CD4-positive, alpha-beta T cell (primary cell): ENCODE results near the gene ZNF524. TPM values are rescaled to one million over a fixed set of nuclear protein-coding genes. Genes with fewer than 3 reads are reported as not detected.

Source experiments
- ATAC-seq: fragments of 200-7000 bp; cut with Tn5 transposase; one replicate; pipeline ENCODE4 v1.10.0; 2022; ENCODE audit warnings: mild to moderate bottlenecking; ENCODE audit not compliant: poor library complexity
- CTCF ChIA-PET: fragments of 350-600 bp; sonication (Branson Sonifier 250); formaldehyde crosslinking; loops from one replicate; lab custom pipeline; 2021; ENCODE audit warnings: antibody characterized with exemption, inconsistent platforms; lab: Charles Lee
- POLR2A ChIA-PET: fragments of 350-600 bp; sonication (Branson Sonifier 250); formaldehyde crosslinking; loops from one replicate; lab custom pipeline; 2021; ENCODE audit warnings: antibody characterized with exemption, inconsistent platforms; lab: Charles Lee
- DNase-seq, 14 experiments: peaks; one replicate each; pipeline ENCODE4 v3.0.0-alpha.2; 2013 to 2020; ENCODE audit warnings: mixed read lengths in 2 of 14
- H3K27ac ChIP-seq, 2 donors: one replicate each; pipeline versions ENCODE4 v1.5.1 to v1.7.0; 2013; ENCODE audit warnings: low read length in 2 of 2, low read depth in 1 of 2, mild to moderate bottlenecking in 1 of 2
- H3K27me3 ChIP-seq, 2 experiments: 1 replicate in 1 of 2; 2 replicates in 1 of 2; pipeline versions ENCODE4 v1.6.1 to v1.7.0; 2013; ENCODE audit warnings: low read length in 2 of 2, control low read depth in 1 of 2, mild to moderate bottlenecking in 1 of 2, moderate library complexity in 1 of 2; ENCODE audit not compliant: insufficient read depth in 2 of 2, control insufficient read depth in 1 of 2
- H3K36me3 ChIP-seq: one replicate; pipeline ENCODE4 v1.6.1; 2013; ENCODE audit warnings: low read length, control low read depth; ENCODE audit not compliant: insufficient read depth
- H3K4me1 ChIP-seq: one replicate; pipeline ENCODE4 v1.6.1; 2013; ENCODE audit warnings: low read length, control low read depth; ENCODE audit not compliant: insufficient read depth
- H3K4me3 ChIP-seq: one replicate; pipeline ENCODE4 v1.5.1; 2013; ENCODE audit warnings: mild to moderate bottlenecking, low read length, moderate library complexity
- H3K9me3 ChIP-seq, 2 experiments: 1 replicate in 1 of 2; 2 replicates in 1 of 2; pipeline versions ENCODE4 v1.6.1 to v1.7.0; 2013; ENCODE audit warnings: low read length in 2 of 2, mild to moderate bottlenecking in 2 of 2, control low read depth in 1 of 2, moderate library complexity in 1 of 2; ENCODE audit not compliant: control insufficient read depth in 1 of 2, insufficient read depth in 1 of 2
- H3K27ac Mint-ChIP-seq: one replicate; pipeline ENCODE4 v1.8.0; 2020; ENCODE audit warnings: mixed read lengths
- H3K27me3 Mint-ChIP-seq: one replicate; pipeline ENCODE4 v1.8.0; 2021; ENCODE audit warnings: mixed read lengths
- H3K36me3 Mint-ChIP-seq: one replicate; pipeline ENCODE4 v1.8.0; 2021; ENCODE audit warnings: low read depth, mixed read lengths
- H3K4me1 Mint-ChIP-seq: one replicate; pipeline ENCODE4 v1.8.0; 2021; ENCODE audit warnings: low read depth, mixed read lengths
- H3K4me3 Mint-ChIP-seq: one replicate; pipeline ENCODE4 v1.8.0; 2020; ENCODE audit warnings: mild to moderate bottlenecking, mixed read lengths
- H3K9me3 Mint-ChIP-seq: one replicate; pipeline ENCODE4 v1.8.0; 2020; ENCODE audit warnings: mixed read lengths
- CTCF ChIP-seq: fragments of 200-600 bp; IDR thresholded peaks from one replicate; pipeline ENCODE4 v1.8.0; 2022; ENCODE audit warnings: antibody characterized with exemption, mild to moderate bottlenecking
- intact Hi-C, 2 experiments: fragments of 100-400 bp; cut with DNase I in 1 of 2; cut with micrococcal nuclease in 1 of 2; formaldehyde crosslinking; loops; one replicate each; pipeline versions ENCODE4 v1.15.1 to v1.9.0; 2023 to 2025; cut with DNase I, micrococcal nuclease
- total RNA-seq, 174 experiments: library from RNA in 2 of 174; stranded (reverse) in 2 of 174; gene quantifications; one replicate each; pipeline ENCODE4 v1.2.3 and lab custom pipeline; 2021 to 2026

Gene ZNF524
- total RNA-seq, 2 experiments from 2014 or later: 9.6 to 10.3 TPM

GRCh38 chr19:55584871-55585270 is 15.2 kb upstream of the ZNF524 start:
- DNase-seq (no peak), ATAC-seq (no peak)
- no peaks in the 10 kb centered on the region for H3K27me3 Mint-ChIP-seq
- CTCF ChIA-PET: interaction anchor here (0.5 kb wide), 1 partner anchor 1118 kb away, joined by 3 read pairs; no protein-coding TSS in a partner anchor
- no peak for TF ChIP-seq CTCF
- H3K9me3 Mint-ChIP-seq: no peaks in the 10 kb centered on the region
- peaks cover 48% of the 10 kb centered on the region for H3K4me1 ChIP-seq
- intact Hi-C loops: loop anchor here in 1 of 2 experiments (5.0 kb wide), 1 partner anchor 68 kb away; no protein-coding TSS in a partner anchor
- no peaks in the 10 kb centered on the region for H3K27me3 ChIP-seq
- H3K27ac ChIP-seq: no peak overlapping the region
- H3K36me3 ChIP-seq: no peaks in the 10 kb centered on the region
- peaks cover 5% of the 10 kb centered on the region for H3K36me3 Mint-ChIP-seq
- no peak overlapping the region for H3K4me3 ChIP-seq
- H3K9me3 ChIP-seq: no peaks in the 10 kb centered on the region
- H3K4me3 Mint-ChIP-seq: peak overlapping the region; percentile 0
- peak overlapping the region; percentile 7 for H3K27ac Mint-ChIP-seq
- peaks cover 58% of the 10 kb centered on the region for H3K4me1 Mint-ChIP-seq
- POLR2A ChIA-PET: interaction anchor here (1.8 to 3.2 kb wide), 2 partner anchors 14 to 22 kb away, joined by 4 to 23 read pairs; partner anchors contain the start of genes FIZ1 and ZNF524

GRCh38 chr19:55585658-55586339 is 14.3 kb upstream of the ZNF524 start:
- POLR2A ChIA-PET: interaction anchor here (1.0 to 3.2 kb wide), 4 partner anchors 13 to 69 kb away, joined by 4 to 23 read pairs (median 6); partner anchors contain the start of genes FIZ1, U2AF2, ZNF524 and ZNF784
- H3K27ac Mint-ChIP-seq: peak overlapping the region; percentile 7

More at GRCh38 chr19:55585658-55586339, 14.3 kb upstream of the ZNF524 start:
- Mint-ChIP-seq H3K9me3 (no peaks in the 10 kb centered on the region), H3K4me3 (peak overlapping the region; percentile 90), H3K36me3 (no peaks in the 10 kb centered on the region), H3K4me1 (peaks cover 53% of the 10 kb centered on the region), H3K27me3 (no peaks in the 10 kb centered on the region)
- intact Hi-C loops: loop anchor here in 1 of 2 experiments (2.0 to 5.0 kb wide), 2 partner anchors 21 to 68 kb away; no protein-coding TSS in a partner anchor
- no peaks in the 10 kb centered on the region for H3K9me3 ChIP-seq
- H3K27me3 ChIP-seq: no peaks in the 10 kb centered on the region
- no peaks in the 10 kb centered on the region for H3K36me3 ChIP-seq
- peaks cover 40% of the 10 kb centered on the region for H3K4me1 ChIP-seq
- DNase-seq (peak in 12 of 14 experiments; percentile 11 to 77 (median 42)), ATAC-seq (peak; percentile 39)
- CTCF ChIA-PET: interaction anchor here (3.1 kb wide), 1 partner anchor 20 kb away, joined by 12 read pairs; the partner anchor contains the start of gene ZNF865
- TF ChIP-seq CTCF: no peak
- peak overlapping the region; percentile 45 for H3K4me3 ChIP-seq
- H3K27ac ChIP-seq: peak overlapping the region in 1 of 2 donors; percentile 6
